GM18499 (cell line): ENCODE data around the gene BUD13.
A peak's percentile ranks its signal among the peaks of the same experiment; 100 is the strongest.
"Not testable (repeated sequence)": the region's sequence is repeated elsewhere in the genome, so short reads cannot be mapped to it uniquely, and the experiment has no call there.

Experiments
- ATAC-seq: cut with Tn5 transposase; IDR thresholded peaks from one replicate; pipeline ENCODE4 v1.9.1; 2021; ENCODE audit warnings: moderate number of reproducible peaks; ENCODE audit not compliant: insufficient read depth, unreplicated experiment

Gene BUD13, protein sequence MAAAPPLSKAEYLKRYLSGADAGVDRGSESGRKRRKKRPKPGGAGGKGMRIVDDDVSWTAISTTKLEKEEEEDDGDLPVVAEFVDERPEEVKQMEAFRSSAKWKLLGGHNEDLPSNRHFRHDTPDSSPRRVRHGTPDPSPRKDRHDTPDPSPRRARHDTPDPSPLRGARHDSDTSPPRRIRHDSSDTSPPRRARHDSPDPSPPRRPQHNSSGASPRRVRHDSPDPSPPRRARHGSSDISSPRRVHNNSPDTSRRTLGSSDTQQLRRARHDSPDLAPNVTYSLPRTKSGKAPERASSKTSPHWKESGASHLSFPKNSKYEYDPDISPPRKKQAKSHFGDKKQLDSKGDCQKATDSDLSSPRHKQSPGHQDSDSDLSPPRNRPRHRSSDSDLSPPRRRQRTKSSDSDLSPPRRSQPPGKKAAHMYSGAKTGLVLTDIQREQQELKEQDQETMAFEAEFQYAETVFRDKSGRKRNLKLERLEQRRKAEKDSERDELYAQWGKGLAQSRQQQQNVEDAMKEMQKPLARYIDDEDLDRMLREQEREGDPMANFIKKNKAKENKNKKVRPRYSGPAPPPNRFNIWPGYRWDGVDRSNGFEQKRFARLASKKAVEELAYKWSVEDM

DNA sequence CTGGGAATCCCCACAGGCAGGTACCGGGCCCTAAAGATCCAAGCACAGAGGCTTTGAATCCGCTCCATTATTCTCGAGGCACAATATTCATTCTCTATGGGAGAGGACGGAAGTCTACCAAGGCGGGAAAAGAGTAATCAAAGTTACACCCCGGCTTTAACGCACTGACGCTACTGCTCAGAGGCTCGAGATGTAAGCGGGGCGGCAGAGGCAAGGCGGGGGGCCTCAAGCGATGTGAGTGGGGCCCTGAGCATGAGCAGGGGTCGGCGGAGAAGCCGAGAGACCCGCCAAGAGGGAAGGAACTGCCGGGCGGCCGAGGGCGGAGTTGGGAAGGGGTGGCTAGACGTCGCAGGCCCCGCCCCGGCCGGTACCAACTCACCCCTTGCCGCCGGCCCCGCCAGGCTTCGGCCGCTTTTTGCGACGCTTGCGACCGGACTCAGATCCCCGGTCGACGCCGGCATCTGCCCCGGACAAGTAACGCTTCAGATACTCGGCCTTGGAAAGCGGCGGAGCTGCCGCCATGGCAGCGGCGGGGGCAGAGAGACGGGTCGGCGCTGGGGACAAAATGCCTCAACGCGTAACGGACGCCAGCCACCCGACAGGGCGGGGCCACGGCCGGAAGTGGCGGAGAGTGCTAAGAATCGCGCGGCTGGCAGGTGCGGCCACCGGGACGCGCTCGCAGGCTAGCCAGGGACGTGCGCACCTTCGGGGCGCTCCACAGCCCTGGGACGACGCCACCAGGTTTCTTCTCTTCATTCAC, at the start of gene BUD13:
TSS of gene BUD13 (minus strand) at position 545 of the 760 bp plus-strand sequence. CDS start at position 522, 23 bp downstream.
- ATAC-seq = peak; percentile 49

DNA sequence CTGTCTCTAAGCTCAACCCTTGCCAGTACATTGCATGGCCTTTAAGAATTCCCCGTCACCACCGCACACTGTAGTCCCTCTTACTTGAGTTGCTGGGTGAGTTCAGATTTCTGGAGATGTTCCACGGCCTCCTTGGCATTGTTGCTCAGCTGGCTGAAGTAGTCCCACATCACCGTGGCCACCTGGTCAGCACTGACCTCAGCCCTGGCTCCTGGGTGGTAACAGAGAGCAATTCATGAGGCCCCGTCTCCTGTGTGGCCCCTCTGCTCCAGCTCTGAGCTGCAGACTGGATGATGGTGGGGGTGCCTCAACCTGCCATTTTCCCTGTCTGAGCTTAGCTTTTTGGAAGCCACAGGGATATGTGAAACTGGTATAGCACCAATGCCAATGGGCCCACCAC, 49.8 kb upstream of the BUD13 start:
- ATAC-seq = no peak

DNA sequence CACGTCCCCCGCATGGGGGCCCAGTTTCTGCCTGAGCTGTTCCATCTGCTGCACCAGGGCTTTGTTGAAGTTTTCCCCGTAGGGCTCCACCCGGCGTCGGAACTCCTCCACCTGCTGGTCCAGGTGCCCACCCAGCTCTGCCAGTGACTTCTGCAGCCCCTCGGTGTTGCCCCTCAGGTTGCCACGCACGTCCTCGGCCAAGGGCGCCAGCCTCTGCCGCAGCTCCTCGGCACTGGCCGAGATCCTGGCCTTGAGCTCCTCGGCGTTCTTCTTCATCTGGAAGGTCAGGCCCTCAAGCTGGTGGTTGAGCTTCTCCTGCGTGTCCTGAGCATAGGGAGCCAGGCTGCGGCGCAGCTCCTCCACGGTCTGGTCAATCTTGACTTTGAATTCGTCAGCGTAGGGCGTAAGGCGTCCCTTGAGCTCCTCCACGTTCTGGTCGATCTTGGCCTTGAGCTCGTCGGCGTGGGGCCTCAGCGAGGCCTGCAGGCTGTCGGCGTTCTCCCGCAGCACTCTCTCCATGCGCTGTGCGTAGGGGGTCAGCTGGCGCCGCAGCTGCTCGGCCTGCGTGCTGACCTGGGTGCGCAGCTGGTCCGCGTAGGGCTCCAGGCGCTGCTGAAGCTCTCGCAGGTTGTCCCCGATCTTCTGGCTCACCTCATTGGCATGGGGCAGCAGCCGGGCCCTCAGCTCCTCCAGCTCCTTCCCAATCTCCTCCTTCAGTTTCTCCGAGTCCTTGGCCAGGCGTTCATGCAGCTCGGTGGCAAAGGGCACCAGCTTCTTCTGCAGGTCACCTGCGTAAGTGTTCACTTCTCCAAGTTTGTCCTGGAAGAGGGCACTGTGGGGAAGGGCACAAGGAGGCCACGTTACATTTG, 48.5 kb upstream of the BUD13 start:
- ATAC-seq = no peak

DNA sequence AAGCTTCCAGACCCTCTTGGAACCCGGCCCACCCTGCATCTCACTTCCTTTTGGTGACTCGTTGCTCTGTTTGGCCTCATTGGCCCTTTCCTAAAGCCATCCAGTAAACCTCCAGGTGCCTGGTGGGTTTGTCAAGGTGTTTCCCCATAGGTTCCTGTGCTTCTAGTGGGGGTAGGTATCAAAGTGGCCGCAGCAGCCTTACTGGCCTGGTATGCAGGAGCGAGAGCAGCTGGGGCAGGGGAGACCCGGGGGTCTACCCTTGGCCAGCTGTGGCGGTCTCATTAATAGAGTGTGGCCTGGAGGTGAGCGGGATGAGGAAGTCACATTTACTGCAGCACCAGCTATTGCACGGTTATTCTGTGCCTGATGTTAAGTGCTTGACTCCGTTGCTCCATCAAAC, 46.3 kb upstream of the BUD13 start:
- no peak for ATAC-seq

DNA sequence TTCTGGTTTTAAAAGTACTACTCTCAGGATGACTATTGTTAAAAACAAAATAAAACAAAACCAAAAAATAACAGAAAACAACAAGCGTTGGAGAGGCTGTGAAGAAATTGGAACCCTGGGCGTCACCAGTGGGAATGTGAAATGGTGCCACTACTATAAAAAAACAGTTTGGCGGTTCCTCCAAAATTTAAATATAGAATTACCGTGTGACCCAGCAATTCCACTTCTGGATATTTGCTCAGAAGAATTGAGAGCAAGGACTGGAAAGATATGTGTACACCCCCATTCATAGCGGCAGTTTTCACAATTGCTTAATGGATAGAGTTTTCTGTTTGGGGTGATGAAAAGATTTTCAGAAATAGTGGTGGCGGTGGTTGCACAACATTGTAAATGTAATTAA, 41.7 kb upstream of the BUD13 start:
- ATAC-seq = no peak

DNA sequence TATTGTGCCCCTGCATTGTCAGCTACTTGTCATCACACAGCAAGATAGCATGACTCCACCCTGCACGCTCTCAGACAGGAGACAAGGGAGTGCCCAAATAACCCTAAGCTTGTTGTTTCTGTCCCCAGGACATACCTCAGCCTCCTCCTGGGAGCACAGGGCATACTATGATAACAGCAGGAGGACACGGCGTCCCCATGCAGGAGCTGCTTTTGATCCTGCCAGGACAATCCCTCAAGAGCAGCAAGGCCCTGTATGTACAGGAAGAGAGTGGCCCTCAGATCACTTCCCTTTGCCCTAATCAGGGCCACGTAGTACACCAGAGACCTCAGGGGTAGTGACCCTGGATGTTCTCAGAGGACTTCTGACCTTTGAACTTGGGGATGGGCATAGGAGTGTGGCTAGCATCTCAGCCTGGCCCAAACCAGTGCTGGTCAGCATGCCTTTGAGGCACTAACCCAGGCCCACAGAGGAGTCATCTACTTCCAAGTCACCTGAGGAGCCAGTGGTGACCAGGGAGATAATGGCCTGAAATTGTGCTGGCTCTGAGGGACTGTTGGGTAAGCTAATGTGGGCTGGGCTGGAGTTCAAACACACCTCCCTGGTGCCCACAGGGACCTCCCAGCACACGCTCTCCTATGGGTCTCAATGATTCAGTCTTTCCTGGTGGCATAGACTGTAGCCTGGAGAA, 41.1 kb upstream of the BUD13 start:
- ATAC-seq = no peak

DNA sequence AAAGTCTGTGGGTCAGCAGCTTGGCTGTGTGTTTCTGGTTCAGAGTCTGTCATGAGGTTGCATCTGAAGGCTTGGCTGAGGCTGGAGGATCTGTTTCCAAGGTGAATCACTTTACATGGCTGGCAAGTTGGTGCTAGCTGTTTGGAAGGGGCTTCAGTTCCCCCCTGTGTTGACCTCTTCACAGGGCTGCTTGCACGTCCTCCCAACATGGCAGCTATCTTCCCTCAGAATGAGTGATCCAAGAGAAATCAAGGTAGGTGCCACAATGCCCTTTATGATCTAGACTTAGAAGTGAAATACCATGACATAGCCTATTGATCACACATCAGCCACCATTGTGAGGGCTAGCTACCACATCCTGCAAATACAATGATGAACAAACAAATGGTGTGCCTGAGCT, 40.4 kb upstream of the BUD13 start:
- ATAC-seq = no peak

DNA sequence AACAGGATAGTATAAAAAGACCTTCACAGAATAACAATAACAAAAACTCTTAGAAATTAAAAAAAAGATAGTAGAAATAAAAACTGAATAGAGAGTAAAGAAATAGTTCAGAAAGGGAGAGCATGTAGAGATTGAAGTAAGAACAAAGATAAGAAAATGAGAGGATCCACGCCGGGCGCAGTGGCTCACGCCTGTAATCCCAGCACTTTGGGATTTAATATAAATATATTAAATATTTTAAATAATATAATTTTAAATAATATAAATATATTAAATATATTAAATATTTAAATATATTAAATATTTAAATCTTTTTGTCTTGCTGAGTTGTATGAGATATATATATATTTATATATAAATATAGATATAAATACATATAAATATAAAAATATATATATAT, 39.3 kb upstream of the BUD13 start:
- no peak for ATAC-seq

DNA sequence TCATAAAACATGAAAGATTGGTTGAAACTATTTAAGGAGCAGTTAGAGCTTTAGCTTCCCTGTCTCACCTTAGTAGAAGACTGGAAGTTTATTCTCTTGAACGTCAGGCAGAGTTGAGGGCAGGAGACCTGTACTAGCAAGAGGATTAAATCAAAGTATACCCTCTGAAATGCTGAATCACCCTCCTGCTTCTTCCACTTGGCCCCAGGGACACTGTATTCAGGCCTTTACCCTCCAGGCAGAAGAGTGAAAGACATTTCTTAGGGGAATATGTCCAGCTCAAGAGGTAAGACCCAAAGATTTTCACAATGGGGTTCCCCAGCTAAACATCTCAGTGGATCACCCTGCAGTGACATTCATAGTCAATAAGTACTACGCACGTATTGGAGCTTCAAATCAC, 38.4 kb upstream of the BUD13 start:
- no peak for ATAC-seq

DNA sequence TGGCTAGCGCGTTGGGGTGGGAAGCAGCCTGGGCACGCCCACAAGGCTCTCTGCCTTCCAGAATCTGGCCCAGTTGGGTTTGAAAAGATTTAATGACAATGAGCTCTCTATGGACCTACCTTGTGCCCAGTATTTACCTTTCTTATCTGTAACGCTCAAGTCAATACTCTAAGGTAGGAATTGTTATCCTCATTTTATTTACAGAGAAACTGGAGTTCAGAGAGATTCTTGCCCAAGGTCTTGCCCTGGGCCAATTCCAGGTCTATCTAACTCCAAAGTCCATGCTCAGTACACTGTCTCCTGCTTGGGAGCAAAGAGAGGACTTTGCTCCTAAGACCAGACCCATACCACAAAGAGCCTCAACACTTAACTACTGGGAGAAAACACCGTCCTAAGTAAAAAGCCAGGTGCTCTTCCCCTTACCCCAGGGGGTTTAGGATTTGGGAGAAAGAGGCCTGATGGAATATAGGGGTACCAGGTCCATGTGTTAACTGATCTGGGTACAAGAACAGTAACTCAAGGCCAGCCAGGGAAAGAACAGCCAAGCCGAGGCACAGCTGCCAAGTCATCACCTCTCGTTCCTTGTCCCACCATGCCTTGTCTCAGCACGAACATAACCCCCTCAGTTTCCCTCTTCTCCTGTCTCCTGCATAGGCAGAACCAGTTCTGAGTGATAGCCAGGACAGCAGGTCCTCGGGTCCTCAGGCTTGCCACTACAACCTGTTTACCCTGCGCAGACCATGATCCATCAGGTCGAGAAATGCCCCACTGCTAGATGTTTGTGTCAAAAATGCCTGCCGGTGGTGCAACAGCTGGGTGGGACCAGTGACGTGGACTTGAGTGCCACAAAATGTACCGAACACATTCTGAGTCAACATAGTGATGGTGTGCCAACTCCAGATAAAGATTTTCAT, 35.7 kb upstream of the BUD13 start:
- ATAC-seq = no peak

DNA sequence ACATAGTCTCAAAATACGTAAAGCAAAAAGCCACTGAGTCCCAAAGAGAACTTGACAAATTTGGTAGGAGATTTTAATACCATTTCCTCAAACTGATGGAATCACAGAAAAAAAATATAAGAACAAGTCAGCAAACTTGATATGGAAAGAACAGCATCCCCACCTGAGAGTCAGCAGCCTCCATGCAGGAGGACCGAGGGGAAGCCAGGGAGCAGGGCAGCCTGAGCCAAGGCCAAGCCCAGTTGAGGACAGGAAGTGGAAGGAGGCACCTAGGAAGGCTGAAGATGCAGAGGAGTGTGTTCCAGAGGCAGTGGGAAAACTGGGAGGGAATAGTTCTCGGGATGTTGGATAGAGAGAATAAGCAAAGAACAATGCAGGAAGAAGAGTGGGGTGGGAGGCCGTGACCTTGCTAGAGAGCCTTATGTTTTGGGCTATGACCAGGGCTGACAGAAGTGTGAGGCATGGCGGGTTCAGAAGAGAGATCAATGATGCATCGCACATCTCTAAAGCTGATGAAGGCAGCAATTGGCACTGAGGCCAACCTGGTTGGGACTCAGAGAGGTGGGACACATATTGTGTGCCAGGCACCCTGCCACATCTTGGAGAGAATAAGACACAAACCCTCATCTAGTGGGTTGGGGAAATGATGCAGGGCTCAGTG, 34.9 kb upstream of the BUD13 start:
- no peak for ATAC-seq

DNA sequence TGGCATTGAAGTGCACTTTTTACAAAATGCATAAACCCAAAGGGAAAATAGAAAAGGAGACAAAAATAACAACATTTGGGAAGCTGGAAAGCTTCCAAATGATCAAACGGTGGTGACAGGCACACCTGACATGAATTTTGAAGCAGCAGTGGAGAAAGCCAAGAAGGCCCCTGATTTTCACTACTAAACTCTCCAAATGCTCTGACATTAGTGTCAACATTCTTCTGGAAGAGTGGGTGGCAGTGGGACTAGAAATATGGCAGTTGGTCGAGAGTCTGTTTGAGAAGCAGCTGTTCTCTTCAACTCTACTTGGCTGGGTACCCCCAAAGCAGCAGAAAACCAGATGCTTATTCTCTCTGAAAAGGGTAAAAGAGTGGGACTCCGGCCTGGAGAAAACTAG, 31.2 kb upstream of the BUD13 start:
- no peak for ATAC-seq

DNA sequence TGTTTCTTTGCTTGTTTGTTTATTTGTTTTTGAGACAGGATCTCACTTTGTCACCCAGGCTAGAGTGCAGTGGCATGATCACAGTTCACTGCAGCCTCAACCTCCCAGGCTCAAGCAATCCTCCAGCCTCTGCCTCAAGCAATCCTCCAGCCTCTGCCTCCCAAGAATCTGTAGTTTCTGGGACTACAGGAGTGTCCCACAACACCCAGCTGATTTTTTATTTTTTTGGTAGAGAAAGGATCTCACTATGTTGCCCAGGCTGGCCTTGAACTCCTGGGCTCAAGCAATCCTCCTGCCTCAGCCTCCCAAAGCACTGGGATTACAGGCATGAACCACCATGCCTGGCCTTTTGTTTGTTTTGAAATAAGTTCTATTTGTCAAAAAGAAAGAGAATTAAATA, 28.9 kb upstream of the BUD13 start:
- not testable (repeated sequence) for ATAC-seq

DNA sequence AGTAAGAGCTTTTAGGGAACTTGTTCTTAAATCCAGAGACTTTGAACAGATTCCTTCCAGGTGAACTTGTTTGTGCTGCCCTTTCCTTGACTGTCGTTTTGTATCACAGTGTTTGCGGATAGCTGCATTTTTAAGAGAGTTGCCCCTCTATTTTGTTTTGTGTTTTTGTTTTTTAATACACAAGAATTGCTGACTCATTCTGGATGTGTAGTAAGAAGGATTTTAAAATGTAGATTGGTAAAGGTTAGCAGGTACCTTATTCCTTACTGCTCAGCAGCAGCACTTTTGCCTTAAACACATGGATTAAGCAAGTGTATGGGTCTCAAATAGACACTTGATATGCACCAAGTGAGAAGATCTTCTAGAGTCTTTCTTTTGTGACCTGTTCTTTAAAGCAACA, 27.8 kb upstream of the BUD13 start:
- ATAC-seq = no peak

DNA sequence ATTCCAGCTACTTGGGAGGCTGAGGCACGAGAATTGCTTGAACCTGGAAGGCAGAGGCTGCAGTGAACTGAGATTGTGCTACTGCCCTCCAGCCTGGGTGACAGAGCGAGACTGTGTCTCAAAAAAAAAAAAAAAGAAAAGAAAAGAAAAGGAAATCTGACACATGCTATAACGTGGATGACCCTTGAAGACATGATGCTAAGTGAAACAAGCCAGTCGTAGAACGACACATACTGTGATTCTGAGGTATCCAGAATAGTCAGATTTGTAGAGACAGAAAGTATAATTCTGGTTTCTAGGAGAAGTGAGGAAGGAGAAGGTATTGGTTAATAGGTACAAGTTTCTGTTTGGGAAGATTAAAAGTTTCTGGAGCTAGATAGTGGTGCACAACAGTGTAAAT, 25.6 kb upstream of the BUD13 start:
- no peak for ATAC-seq

DNA sequence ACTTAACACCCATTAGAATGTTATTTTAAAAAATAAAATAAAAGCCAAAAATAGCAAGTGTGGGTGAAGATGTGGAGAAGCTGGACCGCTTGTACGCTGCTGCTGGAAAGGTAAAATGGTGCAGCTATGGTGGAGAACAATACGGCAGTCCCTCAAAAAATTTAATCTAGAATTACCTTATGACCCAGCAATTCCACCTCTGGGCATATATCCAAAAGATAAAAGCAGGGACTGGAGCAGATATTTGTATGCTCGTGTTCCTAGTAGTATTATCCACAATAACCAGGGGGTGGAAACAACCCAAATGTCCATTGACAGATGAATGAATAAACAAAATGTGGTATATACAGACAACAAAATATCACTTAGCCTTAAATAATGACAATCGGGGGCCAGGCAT, 25.0 kb upstream of the BUD13 start:
- ATAC-seq = no peak

DNA sequence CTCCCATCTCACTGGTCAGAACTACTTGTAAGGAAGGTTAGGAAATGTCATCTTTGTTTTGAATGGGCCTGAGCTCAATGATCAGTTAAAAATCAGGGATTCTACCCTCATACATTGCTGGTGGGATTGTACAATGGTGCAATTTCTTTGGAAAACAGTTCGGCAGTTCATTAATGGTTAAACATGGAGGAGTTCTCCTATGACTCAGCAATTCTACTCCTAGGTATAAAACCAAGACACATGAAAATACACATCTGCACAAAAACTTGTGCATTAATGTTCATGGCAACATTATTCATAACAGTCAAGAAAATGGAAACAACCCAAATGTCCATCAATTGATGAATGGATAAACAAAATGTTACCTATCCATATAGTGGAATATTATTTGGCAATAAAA, 23.8 kb upstream of the BUD13 start:
- no peak for ATAC-seq

DNA sequence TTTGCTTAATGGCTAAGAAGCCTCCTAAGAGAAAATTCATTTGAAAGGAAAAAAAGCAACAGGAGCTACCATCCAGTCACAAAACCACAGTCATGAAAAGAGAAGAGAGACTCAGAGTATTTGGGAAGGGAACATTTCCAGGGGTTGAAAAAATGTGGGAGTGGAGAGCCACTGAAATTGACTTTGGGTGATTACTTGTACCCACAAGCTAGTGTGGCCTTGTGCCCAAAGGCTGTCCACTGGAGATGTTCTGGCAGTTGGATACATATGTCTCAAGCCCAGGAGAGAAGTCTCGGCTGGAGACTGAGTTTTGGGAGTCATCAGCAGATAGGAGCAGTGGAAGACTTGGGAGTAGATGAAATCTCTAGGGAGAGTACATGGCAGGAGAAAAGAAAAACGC, 22.1 kb upstream of the BUD13 start:
- ATAC-seq = no peak
